ENCODE results near the gene CYS1.
"Not testable (repeated sequence)": the region's sequence is repeated elsewhere in the genome, so short reads cannot be mapped to it uniquely, and the experiment has no call there.

The CYS1 gene

DNA sequence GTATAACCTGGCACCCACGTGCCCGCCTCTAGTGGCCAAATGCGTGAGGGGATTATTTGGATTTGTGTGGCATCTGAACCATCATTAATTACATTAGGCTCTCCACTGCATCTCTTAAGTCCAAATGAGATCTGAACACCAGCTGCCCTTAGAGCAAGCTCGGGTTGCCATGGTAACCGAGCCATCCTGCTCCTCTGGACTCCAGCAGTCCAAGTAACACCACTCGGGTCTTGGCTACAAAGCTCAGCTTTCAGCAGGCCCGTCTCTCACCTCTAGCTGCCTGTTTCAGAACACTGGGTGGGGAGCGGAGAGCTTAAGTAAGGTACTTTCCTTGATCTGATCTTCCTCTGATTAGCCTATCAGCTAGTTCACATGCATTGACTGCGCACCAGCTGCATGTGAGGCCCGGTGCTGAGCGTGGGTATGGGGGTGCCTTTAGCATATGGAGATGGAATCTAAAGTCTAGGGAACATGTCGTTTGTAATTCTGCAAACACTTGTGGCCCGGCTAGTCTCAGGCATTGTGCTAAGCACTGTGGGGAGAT is 14.1 kb upstream of the CYS1 start:
- DNase-seq (ENCODE audit: low read depth, low spot score): no peak
- Histone ChIP-seq H3K9me3 (ENCODE audit: control insufficient read depth, insufficient read depth, low read length) (no peaks in the 10 kb centered on the region), H3K4me3 (ENCODE audit: low read length) (no peak overlapping the region), H3K27me3 (ENCODE audit: control insufficient read depth, insufficient read depth, low read length) (no peaks in the 10 kb centered on the region), H3K27ac (ENCODE audit: low read length) (no peak overlapping the region), H3K36me3 (ENCODE audit: control insufficient read depth, insufficient read depth, low read length) (no peaks in the 10 kb centered on the region), H3K4me1 (ENCODE audit: control insufficient read depth, insufficient read depth, low read length) (peaks cover 2% of the 10 kb centered on the region; the same call in 1 of the 2 replicates)
- no CpG with 5 or more reads among the region's 13 CpGs for WGBS (ENCODE audit: insufficient coverage, insufficient read length)

DNA sequence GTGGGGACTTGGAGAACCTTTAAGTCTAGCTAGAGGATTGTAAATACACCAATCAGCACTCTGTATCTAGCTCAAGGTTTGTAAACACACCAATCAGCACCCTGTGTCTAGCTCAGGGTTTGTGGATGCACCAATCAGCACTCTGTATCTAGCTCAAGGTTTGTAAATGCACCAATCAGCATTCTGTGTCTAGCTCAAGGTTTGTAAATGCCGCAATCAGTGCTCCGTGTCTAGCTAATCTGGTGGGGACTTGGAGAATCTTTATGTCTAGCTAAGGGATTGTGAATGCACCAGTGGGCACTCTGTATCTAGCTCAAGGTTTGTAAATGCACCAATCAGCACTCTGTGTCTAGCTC is 11.7 kb upstream of the CYS1 start:
- DNase-seq (ENCODE audit: low read depth, low spot score); H3K4me1 ChIP-seq (ENCODE audit: control insufficient read depth, insufficient read depth, low read length); H3K27ac ChIP-seq (ENCODE audit: low read length); H3K9me3 ChIP-seq (ENCODE audit: control insufficient read depth, insufficient read depth, low read length); H3K4me3 ChIP-seq (ENCODE audit: low read length); H3K27me3 ChIP-seq (ENCODE audit: control insufficient read depth, insufficient read depth, low read length); H3K36me3 ChIP-seq (ENCODE audit: control insufficient read depth, insufficient read depth, low read length): not testable (repeated sequence)
- no CpG with 5 or more reads among the region's 2 CpGs for WGBS (ENCODE audit: insufficient coverage, insufficient read length)

DNA sequence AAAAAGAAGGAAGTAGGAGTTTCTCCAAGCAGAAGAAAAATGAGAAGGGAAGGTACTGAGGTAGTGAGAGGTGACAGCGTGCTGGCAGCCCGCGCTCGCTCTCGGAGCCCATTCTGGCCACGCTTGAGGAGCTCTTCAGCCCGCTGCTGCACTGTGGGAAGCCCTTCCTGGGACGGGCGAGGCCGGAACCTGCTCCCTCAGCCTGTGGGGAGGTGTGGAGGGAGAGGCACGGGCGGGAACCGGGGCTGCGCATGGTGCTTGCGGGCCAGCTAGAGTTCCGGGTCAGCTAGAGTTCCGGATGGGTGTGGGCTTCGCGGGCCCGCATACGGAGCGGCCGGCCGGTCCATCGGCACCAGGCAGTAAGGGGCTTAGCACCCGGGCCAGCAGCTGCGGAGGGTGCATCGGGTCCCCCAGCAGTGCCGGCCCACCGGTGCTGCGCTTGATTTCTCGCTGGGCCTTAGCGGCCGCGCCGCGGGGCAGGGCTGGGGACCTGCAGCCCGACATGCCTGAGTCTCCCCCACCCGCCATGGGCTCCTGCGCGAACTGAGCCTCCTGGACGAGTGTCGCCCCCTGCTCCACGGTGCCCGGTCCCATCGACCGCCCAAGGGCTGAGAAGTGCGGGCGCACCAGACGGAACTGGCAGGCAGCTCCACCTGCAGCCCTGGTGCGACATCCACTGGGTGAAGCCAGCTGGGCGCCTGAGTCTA is 11.1 kb upstream of the CYS1 start:
- H3K27ac ChIP-seq (ENCODE audit: low read length): no peak overlapping the region
- no peak overlapping the region for H3K4me3 ChIP-seq (ENCODE audit: low read length)
- WGBS (ENCODE audit: insufficient coverage, insufficient read length): no CpG with 5 or more reads among the region's 52 CpGs
- no peaks in the 10 kb centered on the region for H3K27me3 ChIP-seq (ENCODE audit: control insufficient read depth, insufficient read depth, low read length)
- no peaks in the 10 kb centered on the region for H3K36me3 ChIP-seq (ENCODE audit: control insufficient read depth, insufficient read depth, low read length)
- no peaks in the 10 kb centered on the region for H3K9me3 ChIP-seq (ENCODE audit: control insufficient read depth, insufficient read depth, low read length)
- DNase-seq (ENCODE audit: low read depth, low spot score): no peak
- H3K4me1 ChIP-seq (ENCODE audit: control insufficient read depth, insufficient read depth, low read length): no peaks in the 10 kb centered on the region

DNA sequence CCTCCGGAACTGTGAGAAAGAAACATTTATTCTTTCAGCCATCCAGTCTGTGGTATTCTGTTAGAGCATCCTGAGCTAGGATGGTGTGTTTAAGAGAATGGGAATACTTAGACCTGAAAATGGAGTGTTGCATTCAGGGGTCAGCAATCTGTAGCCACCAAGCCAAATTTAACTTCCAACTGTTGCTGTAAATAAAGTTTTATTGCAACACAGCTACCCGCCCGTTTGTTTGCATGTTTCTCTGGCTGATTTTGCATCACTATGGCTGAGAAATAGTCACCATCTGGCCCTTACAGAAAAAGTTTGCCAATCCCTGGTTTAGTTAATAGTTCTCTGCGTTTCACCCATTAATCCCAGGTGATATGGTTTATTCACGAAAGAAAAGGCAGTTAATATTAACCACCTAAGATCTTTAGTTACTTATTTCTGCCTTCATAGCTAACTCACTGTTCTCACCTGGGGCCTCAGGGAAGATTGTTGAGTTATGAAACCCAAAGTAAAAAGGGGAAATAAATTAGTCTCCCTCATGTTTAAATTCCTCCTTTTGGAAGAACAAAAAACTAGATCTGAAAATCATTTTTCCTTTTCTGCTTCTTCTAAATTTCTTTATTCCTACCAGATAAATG is 9.5 kb upstream of the CYS1 start:
- no CpG with 5 or more reads among the region's 5 CpGs for WGBS (ENCODE audit: insufficient coverage, insufficient read length)
- Histone ChIP-seq H3K9me3 (ENCODE audit: control insufficient read depth, insufficient read depth, low read length) (no peaks in the 10 kb centered on the region), H3K36me3 (ENCODE audit: control insufficient read depth, insufficient read depth, low read length) (no peaks in the 10 kb centered on the region), H3K27me3 (ENCODE audit: control insufficient read depth, insufficient read depth, low read length) (no peaks in the 10 kb centered on the region), H3K4me3 (ENCODE audit: low read length) (no peak overlapping the region), H3K27ac (ENCODE audit: low read length) (no peak overlapping the region), H3K4me1 (ENCODE audit: control insufficient read depth, insufficient read depth, low read length) (no peaks in the 10 kb centered on the region)
- no peak for DNase-seq (ENCODE audit: low read depth, low spot score)

DNA sequence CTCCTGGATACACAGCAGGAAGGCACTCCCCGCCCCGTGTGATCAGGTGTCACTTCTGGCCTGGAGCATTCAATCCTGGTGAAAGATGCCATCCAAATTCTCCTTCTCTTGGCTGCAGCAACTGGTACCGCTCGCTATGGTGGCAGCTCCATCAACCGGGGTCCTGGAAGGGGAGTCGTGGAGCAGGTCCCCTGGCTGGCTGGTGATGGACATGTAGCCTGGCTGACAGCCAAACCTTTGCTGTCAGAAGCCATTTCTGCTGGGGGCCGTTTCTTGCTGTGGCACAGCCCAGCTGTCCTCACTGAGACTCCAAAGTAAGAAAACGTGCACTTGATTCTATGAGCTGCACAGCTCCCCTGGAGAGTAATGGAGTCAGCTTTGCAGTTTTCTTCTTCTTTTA is 7.1 kb upstream of the CYS1 start:
- Histone ChIP-seq H3K4me1 (ENCODE audit: control insufficient read depth, insufficient read depth, low read length) (no peaks in the 10 kb centered on the region), H3K36me3 (ENCODE audit: control insufficient read depth, insufficient read depth, low read length) (no peaks in the 10 kb centered on the region), H3K27me3 (ENCODE audit: control insufficient read depth, insufficient read depth, low read length) (no peaks in the 10 kb centered on the region), H3K9me3 (ENCODE audit: control insufficient read depth, insufficient read depth, low read length) (no peaks in the 10 kb centered on the region), H3K27ac (ENCODE audit: low read length) (no peak overlapping the region), H3K4me3 (ENCODE audit: low read length) (no peak overlapping the region)
- DNase-seq (ENCODE audit: low read depth, low spot score): no peak
- WGBS (ENCODE audit: insufficient coverage, insufficient read length): no CpG with 5 or more reads among the region's 8 CpGs

DNA sequence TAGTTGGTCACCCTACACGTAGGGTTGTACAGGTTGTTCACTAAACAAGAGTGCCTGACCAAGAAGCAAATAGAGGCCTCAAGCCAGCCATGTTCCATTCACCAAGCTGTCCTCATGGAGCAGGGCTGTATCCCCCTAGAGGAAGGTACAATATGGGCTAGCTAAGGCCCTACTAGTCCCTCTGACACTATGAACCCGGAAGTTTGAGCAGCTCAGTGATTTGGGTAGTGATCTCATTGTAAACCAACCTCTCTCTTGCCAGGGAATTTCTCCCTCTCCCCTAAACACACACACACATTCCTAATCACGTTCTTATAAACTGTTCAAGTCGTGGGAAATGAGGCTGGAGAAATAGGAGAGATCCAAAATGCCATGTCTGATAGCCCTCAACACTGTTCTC is 6.7 kb upstream of the CYS1 start:
- no peak overlapping the region for H3K27ac ChIP-seq (ENCODE audit: low read length)
- WGBS (ENCODE audit: insufficient coverage, insufficient read length): no CpG with 5 or more reads among the region's 4 CpGs
- no peaks in the 10 kb centered on the region for H3K36me3 ChIP-seq (ENCODE audit: control insufficient read depth, insufficient read depth, low read length)
- no peaks in the 10 kb centered on the region for H3K27me3 ChIP-seq (ENCODE audit: control insufficient read depth, insufficient read depth, low read length)
- H3K4me1 ChIP-seq (ENCODE audit: control insufficient read depth, insufficient read depth, low read length): no peaks in the 10 kb centered on the region
- H3K9me3 ChIP-seq (ENCODE audit: control insufficient read depth, insufficient read depth, low read length): no peaks in the 10 kb centered on the region
- H3K4me3 ChIP-seq (ENCODE audit: low read length): no peak overlapping the region
- no peak for DNase-seq (ENCODE audit: low read depth, low spot score)

DNA sequence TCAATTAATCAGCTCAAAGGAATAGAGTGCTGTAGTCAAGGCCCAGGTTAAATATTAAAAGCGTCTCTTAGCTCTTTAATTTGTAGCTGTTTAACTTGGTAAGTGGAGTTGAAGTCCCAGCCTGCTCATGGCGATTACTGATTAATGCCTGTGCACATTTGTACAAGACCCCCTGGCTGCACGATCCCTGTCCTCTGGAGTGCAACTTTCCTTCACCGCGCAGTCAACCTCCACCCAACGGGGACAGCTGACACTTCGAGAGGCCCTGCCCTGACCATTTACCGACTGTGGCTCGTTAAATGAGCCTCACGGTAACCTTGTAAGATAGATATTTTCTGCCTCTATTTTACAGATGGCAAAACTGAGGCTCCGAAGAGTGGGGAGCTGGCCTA is 5.5 kb upstream of the CYS1 start:
- Histone ChIP-seq H3K27ac (ENCODE audit: low read length) (no peak overlapping the region), H3K4me3 (ENCODE audit: low read length) (no peak overlapping the region), H3K27me3 (ENCODE audit: control insufficient read depth, insufficient read depth, low read length) (peaks cover 5% of the 10 kb centered on the region; the same call in 1 of the 2 replicates), H3K4me1 (ENCODE audit: control insufficient read depth, insufficient read depth, low read length) (peaks cover under 1% of the 10 kb centered on the region; the same call in 1 of the 2 replicates), H3K36me3 (ENCODE audit: control insufficient read depth, insufficient read depth, low read length) (no peaks in the 10 kb centered on the region), H3K9me3 (ENCODE audit: control insufficient read depth, insufficient read depth, low read length) (no peaks in the 10 kb centered on the region)
- WGBS (ENCODE audit: insufficient coverage, insufficient read length): no CpG with 5 or more reads among the region's 11 CpGs
- DNase-seq (ENCODE audit: low read depth, low spot score): no peak

DNA sequence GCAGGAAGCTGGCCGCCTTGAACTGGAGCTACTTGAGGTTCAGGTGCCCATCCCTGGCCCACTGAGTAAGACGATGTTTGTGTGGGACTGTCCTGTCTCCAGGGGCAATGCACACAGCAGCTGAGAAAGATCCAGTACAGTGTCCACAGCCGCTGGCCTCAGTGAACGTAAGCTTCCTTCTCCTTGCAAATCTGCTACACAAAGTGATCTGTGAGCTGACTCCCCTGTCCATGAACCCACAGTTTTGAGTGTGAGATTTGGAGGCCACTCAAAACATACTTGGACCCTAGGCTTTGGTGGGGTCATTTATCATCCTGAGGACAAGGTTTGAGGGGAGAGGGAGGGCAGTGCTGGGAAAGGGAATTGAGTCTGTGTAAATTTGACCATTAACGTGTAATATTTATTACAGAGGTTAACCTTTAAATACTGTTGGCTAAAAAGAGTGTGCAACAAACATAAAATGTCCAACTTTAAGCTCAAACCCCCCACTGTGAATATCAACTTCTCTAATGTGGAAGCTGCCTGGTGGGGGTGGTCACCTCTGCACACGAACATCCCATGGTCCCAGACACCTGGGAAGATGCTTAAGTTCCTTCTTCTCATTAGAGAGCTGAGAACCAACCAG is 4.9 kb upstream of the CYS1 start:
- Histone ChIP-seq H3K27me3 (ENCODE audit: control insufficient read depth, insufficient read depth, low read length) (peaks cover 5% of the 10 kb centered on the region; the same call in 1 of the 2 replicates), H3K9me3 (ENCODE audit: control insufficient read depth, insufficient read depth, low read length) (no peaks in the 10 kb centered on the region), H3K4me3 (ENCODE audit: low read length) (no peak overlapping the region), H3K36me3 (ENCODE audit: control insufficient read depth, insufficient read depth, low read length) (no peaks in the 10 kb centered on the region), H3K27ac (ENCODE audit: low read length) (no peak overlapping the region), H3K4me1 (ENCODE audit: control insufficient read depth, insufficient read depth, low read length) (peaks cover 2% of the 10 kb centered on the region; the same call in 1 of the 2 replicates)
- DNase-seq (ENCODE audit: low read depth, low spot score): no peak
- WGBS (ENCODE audit: insufficient coverage, insufficient read length): no CpG with 5 or more reads among the region's 6 CpGs

DNA sequence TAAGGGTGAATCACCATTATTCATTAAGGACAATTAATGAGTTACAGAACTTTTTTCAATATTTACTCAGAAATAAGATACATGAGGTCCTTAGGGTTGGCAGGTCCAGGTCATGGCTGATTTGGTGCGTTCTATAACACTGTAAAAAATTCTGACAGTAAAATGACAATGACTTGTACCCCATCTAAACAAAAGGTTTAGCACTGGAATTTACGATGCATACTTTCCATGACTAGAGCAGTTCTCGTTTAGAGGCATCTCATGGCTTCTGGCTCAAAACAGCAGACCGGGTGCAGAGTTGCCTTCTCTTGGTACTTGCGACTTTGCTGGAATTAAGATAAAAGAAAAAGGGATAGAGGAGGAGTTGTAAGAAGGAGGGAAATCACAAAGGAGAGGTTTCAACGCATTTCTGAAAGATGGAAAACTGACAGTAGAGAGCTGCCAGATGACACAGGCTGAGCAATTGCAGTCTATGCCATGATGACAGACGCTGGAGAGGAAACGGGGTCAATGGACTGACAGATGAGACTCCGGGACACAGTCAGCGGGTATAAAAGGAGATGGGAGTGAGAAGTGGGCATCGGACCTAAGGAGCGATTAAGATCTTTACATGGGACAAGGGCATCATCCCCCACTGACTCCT is 4.1 kb upstream of the CYS1 start:
- no peaks in the 10 kb centered on the region for H3K9me3 ChIP-seq (ENCODE audit: control insufficient read depth, insufficient read depth, low read length)
- DNase-seq (ENCODE audit: low read depth, low spot score): no peak
- no peaks in the 10 kb centered on the region for H3K36me3 ChIP-seq (ENCODE audit: control insufficient read depth, insufficient read depth, low read length)
- H3K4me1 ChIP-seq (ENCODE audit: control insufficient read depth, insufficient read depth, low read length): peaks cover 2% of the 10 kb centered on the region; the same call in 1 of the 2 replicates
- WGBS (ENCODE audit: insufficient coverage, insufficient read length): 100% methylated on average over 1 of the region's 12 CpGs
- no peak overlapping the region for H3K27ac ChIP-seq (ENCODE audit: low read length)
- no peak overlapping the region for H3K4me3 ChIP-seq (ENCODE audit: low read length)
- H3K27me3 ChIP-seq (ENCODE audit: control insufficient read depth, insufficient read depth, low read length): peaks cover 5% of the 10 kb centered on the region; the same call in 1 of the 2 replicates

DNA sequence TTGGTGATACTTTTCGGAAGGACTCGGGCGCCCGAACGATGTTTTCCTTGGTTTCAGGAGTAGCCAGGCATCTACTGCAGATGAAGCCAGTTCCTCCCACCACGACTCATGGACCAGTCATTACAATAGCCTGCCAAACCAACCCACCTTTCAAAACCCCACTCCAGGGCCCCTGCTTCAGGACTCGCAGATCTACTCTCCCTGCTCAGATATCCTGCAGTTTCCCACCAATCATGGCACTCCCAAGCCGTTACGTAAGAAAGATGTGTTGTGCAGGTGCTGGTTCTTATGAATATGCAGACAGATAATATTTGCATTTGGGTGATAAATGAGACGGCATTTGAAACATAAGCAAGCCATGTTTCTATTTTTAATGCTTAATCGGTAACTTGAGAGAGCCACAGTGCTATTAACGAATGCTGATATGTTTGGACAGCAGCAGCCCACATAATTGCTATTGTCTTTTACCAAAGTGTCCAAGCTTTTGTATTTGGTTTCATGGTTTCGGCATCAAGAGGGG is 3.5 kb upstream of the CYS1 start:
- Histone ChIP-seq H3K27me3 (ENCODE audit: control insufficient read depth, insufficient read depth, low read length) (peaks cover 5% of the 10 kb centered on the region; the same call in 1 of the 2 replicates), H3K36me3 (ENCODE audit: control insufficient read depth, insufficient read depth, low read length) (no peaks in the 10 kb centered on the region), H3K4me3 (ENCODE audit: low read length) (no peak overlapping the region), H3K27ac (ENCODE audit: low read length) (no peak overlapping the region), H3K9me3 (ENCODE audit: control insufficient read depth, insufficient read depth, low read length) (no peaks in the 10 kb centered on the region), H3K4me1 (ENCODE audit: control insufficient read depth, insufficient read depth, low read length) (peaks cover 2% of the 10 kb centered on the region; the same call in 1 of the 2 replicates)
- WGBS (ENCODE audit: insufficient coverage, insufficient read length): no CpG with 5 or more reads among the region's 13 CpGs
- DNase-seq (ENCODE audit: low read depth, low spot score): no peak

Data from iPS DF 6.9 (cell line).